ENCODE measurements around the gene SGPP1. TPM values are rescaled to one million over a fixed set of nuclear protein-coding genes. Genes with fewer than 3 reads are reported as not detected.

The SGPP1 gene
- total and polyA plus RNA-seq, 10 of the 15 experiments (the other 5 are each of a cell fraction or from before 2014, with no cell fraction given), result 3.5 to 37.7 (median 25.5) TPM

DNA sequence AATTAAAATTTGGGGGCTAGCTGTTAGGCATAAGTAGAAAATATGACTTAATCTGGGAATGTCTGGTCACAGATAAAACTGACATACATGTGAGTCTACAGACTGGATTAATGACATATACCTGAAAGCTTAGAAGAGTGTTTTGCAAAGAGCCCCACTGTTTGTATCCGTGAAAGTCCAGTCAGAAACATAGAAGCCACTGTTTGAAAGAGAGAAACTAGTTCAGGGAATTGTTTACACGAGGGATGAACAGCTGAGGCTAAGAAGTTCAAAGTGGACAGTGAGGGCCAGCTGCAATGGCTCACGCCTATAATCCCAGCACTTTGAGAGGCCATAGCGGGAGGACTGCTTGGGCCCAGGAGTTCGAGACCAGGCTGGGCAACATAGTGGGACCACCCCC lies 36.2 kb upstream of the SGPP1 start:
- Histone ChIP-seq H2AFZ (ENCODE audit: control insufficient read depth, low read depth, low read length) (no peak overlapping the region), H3K4me1 (ENCODE audit: control insufficient read depth, insufficient read depth, low read length) (peaks cover 5% of the 10 kb centered on the region; the same call in 1 of the 2 replicates), H4K20me1 (ENCODE audit: control insufficient read depth, insufficient read depth) (no peaks in the 10 kb centered on the region), H3K4me3 (no peak overlapping the region), H3K4me2 (ENCODE audit: control insufficient read depth, insufficient read depth) (no peak overlapping the region), H3K9me3 (replicated peaks; ENCODE audit: control insufficient read depth, insufficient read depth, low read length) (no peaks in the 10 kb centered on the region), H3K27ac (ENCODE audit: control insufficient read depth, insufficient read depth) (no peak overlapping the region), H3K27me3 (replicated peaks in 1 of 2; ENCODE audit: control insufficient read depth in 2 of 2, insufficient read depth in 2 of 2, low read length in 1 of 2) (no peaks in the 10 kb centered on the region), H3K9ac (ENCODE audit: control insufficient read depth, insufficient read depth, low read length) (no peak overlapping the region), H3K36me3 (ENCODE audit: control insufficient read depth in 2 of 2, insufficient read depth in 2 of 2, low read length in 1 of 2) (no peaks in the 10 kb centered on the region), H3K79me2 (ENCODE audit: control insufficient read depth, insufficient read depth, low read length) (no peaks in the 10 kb centered on the region)
- TF ChIP-seq SRF (IDR thresholded peaks at IDR 0.05; ENCODE audit: low read depth in 2 of 2, low read length in 2 of 2) (no peak), RBBP5 (conservative IDR thresholded peaks at IDR 0.05) (no peak)
- intact Hi-C loops (cut with micrococcal nuclease; ENCODE audit: unreplicated experiment) (no loop called here), in situ Hi-C loops (cut with MboI) (no loop called here)
- no peak for ATAC-seq
- ChIA-PET CTCF (interaction anchor here (2.3 kb wide), 1 partner anchor 16 kb away, joined by 9 read pairs; no protein-coding TSS in a partner anchor), POLR2A (interaction anchor here (0.5 to 0.6 kb wide), 2 partner anchors 15 to 123 kb away, joined by 6 to 8 read pairs; no protein-coding TSS in a partner anchor), RAD21 (ENCODE audit: unreplicated experiment) (no interaction called here), SMC1A (ENCODE audit: uncharacterized antibody, unreplicated experiment) (interaction anchor here (1.0 to 1.6 kb wide), 2 partner anchors 18 to 375 kb away, joined by 3 read pairs; no protein-coding TSS in a partner anchor)
- DNase-seq (ENCODE audit: low read depth, low spot score), result no peak
- no TSS peak for BruUV-seq (replicated peaks)
- no peak for FAIRE-seq
- WGBS (ENCODE audit: insufficient coverage, insufficient replicate concordance, low lambda C conversion rate, missing lambda C conversion rate), result 84% methylated on average over 4 of the region's 5 CpGs

DNA sequence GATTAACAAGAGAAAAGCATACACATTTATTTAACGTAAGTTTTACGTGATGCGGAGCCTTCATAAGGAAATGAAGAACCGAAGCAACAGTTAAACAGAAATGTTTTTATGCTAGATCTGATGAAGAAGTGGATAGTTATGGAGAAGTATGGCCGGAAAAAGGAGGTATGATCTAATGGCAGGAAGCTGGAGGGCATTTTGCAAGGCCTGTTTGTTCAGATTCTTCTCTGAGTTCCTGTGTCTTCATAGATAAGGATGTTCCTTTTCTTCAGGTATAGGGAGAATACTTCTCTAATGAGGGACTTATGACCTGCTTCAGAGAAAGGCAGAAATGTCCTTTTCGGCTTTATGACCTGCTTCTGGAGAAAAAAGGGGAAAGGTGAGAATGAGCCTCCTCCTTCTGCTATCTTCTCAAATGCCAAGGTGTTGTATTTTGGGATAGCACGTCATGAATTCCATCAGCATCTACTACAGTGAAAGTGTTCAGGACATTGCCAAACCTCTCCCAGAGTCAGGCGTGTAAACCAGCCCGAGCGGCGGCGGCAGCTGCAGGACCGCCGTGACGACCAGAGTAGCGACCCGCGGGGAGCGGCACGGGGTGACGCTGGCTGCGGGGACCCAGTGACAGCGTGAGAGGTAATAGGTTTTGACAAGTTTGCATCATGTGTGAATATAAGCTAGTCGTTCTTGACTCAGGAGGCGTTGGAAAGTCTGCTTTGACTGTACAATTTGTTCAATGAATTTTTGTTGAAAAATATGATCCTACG lies 33.7 kb upstream of the SGPP1 start:
- ChIA-PET POLR2A (interaction anchor here (0.9 kb wide), 1 partner anchor 36 kb away, joined by 7 read pairs; no protein-coding TSS in a partner anchor), SMC1A (ENCODE audit: uncharacterized antibody, unreplicated experiment) (interaction anchor here (1.2 kb wide), 1 partner anchor 9 kb away, joined by 3 read pairs; no protein-coding TSS in a partner anchor), CTCF (interaction anchor here (1.0 kb wide), 1 partner anchor 9 kb away, joined by 3 read pairs; no protein-coding TSS in a partner anchor), RAD21 (ENCODE audit: unreplicated experiment) (no interaction called here)
- Histone ChIP-seq H3K4me3 (no peak overlapping the region), H3K27ac (ENCODE audit: control insufficient read depth, insufficient read depth) (no peak overlapping the region), H4K20me1 (ENCODE audit: control insufficient read depth, insufficient read depth) (no peaks in the 10 kb centered on the region), H3K9me3 (replicated peaks; ENCODE audit: control insufficient read depth, insufficient read depth, low read length) (no peaks in the 10 kb centered on the region), H2AFZ (ENCODE audit: control insufficient read depth, low read depth, low read length) (no peak overlapping the region), H3K4me1 (ENCODE audit: control insufficient read depth, insufficient read depth, low read length) (peaks cover 6% of the 10 kb centered on the region; the same call in 1 of the 2 replicates), H3K36me3 (ENCODE audit: control insufficient read depth in 2 of 2, insufficient read depth in 2 of 2, low read length in 1 of 2) (no peaks in the 10 kb centered on the region), H3K79me2 (ENCODE audit: control insufficient read depth, insufficient read depth, low read length) (no peaks in the 10 kb centered on the region), H3K9ac (ENCODE audit: control insufficient read depth, insufficient read depth, low read length) (no peak overlapping the region), H3K4me2 (ENCODE audit: control insufficient read depth, insufficient read depth) (no peak overlapping the region), H3K27me3 (replicated peaks in 1 of 2; ENCODE audit: control insufficient read depth in 2 of 2, insufficient read depth in 2 of 2, low read length in 1 of 2) (no peaks in the 10 kb centered on the region)
- in situ Hi-C loops (cut with MboI), result no loop called here
- intact Hi-C loops (cut with micrococcal nuclease; ENCODE audit: unreplicated experiment), result no loop called here
- 65% methylated on average over 26 of the region's 26 CpGs for WGBS (ENCODE audit: insufficient coverage, insufficient replicate concordance, low lambda C conversion rate, missing lambda C conversion rate)
- TF ChIP-seq, protein P1, sequence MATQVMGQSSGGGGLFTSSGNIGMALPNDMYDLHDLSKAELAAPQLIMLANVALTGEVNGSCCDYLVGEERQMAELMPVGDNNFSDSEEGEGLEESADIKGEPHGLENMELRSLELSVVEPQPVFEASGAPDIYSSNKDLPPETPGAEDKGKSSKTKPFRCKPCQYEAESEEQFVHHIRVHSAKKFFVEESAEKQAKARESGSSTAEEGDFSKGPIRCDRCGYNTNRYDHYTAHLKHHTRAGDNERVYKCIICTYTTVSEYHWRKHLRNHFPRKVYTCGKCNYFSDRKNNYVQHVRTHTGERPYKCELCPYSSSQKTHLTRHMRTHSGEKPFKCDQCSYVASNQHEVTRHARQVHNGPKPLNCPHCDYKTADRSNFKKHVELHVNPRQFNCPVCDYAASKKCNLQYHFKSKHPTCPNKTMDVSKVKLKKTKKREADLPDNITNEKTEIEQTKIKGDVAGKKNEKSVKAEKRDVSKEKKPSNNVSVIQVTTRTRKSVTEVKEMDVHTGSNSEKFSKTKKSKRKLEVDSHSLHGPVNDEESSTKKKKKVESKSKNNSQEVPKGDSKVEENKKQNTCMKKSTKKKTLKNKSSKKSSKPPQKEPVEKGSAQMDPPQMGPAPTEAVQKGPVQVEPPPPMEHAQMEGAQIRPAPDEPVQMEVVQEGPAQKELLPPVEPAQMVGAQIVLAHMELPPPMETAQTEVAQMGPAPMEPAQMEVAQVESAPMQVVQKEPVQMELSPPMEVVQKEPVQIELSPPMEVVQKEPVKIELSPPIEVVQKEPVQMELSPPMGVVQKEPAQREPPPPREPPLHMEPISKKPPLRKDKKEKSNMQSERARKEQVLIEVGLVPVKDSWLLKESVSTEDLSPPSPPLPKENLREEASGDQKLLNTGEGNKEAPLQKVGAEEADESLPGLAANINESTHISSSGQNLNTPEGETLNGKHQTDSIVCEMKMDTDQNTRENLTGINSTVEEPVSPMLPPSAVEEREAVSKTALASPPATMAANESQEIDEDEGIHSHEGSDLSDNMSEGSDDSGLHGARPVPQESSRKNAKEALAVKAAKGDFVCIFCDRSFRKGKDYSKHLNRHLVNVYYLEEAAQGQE (IDR thresholded peaks at IDR 0.05; ENCODE audit: low read depth, low read length), result no peak
- TF ChIP-seq TAF1 (IDR thresholded peaks at IDR 0.05; ENCODE audit: borderline replicate concordance, low read depth, low read length) (no peak), LARP7 (IDR thresholded peaks at IDR 0.05) (no peak), CEBPB (IDR thresholded peaks at IDR 0.05; ENCODE audit: borderline replicate concordance in 1 of 2, low read depth in 2 of 2, low read length in 2 of 2) (no peak), ZNF622 (IDR thresholded peaks at IDR 0.05) (no peak)
- TF ChIP-seq, protein P2, sequence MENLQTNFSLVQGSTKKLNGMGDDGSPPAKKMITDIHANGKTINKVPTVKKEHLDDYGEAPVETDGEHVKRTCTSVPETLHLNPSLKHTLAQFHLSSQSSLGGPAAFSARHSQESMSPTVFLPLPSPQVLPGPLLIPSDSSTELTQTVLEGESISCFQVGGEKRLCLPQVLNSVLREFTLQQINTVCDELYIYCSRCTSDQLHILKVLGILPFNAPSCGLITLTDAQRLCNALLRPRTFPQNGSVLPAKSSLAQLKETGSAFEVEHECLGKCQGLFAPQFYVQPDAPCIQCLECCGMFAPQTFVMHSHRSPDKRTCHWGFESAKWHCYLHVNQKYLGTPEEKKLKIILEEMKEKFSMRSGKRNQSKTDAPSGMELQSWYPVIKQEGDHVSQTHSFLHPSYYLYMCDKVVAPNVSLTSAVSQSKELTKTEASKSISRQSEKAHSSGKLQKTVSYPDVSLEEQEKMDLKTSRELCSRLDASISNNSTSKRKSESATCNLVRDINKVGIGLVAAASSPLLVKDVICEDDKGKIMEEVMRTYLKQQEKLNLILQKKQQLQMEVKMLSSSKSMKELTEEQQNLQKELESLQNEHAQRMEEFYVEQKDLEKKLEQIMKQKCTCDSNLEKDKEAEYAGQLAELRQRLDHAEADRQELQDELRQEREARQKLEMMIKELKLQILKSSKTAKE (IDR thresholded peaks at IDR 0.05; ENCODE audit: low read depth, poor library complexity, severe bottlenecking), result no peak
- DNase-seq (ENCODE audit: low read depth, low spot score) (no peak), ATAC-seq (no peak), FAIRE-seq (no peak)
- BruUV-seq (replicated peaks), result no TSS peak
